Smooth muscle cell of the brain vasculature (primary cell): ENCODE measurements around the gene ZNF771.

Experiments
- DNase-seq: peaks from one replicate; pipeline ENCODE4 v3.0.0-alpha.2; 2012; ENCODE audit warnings: low read depth, low spot score

ZNF771 gene

DNA sequence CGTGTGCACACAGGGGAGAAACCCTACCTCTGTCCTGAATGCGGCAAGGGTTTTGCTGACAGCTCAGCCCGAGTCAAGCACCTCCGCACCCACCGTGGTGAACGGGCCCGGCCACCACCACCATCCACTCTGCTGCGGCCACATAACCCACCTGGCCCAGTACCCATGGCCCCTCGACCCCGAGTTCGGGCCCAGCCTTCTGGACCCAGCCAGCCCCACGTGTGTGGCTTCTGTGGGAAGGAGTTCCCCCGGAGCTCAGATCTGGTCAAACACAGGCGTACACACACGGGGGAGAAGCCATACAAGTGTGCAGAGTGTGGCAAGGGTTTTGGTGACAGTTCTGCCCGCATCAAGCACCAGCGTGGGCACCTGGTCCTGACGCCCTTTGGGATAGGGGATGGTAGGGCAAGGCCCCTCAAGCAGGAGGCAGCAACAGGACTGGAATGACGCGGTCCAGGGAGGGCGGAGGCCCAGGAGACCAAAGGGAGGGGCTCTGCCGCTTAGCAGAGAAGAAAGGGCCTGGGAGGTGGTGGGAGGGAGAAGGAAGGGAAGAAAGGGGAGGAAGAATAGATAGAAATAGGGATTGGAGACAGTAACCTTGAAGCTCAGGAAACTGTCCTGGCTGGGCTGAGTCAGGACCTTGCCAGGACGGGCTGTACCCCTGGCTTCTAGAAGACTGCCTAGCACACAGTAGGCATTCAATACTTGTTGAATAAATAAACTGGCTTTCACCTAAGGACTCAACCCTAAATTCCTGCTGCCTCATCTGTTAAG lies 8.6 kb upstream of the ZNF771 start:
- DNase-seq: no peak

DNA sequence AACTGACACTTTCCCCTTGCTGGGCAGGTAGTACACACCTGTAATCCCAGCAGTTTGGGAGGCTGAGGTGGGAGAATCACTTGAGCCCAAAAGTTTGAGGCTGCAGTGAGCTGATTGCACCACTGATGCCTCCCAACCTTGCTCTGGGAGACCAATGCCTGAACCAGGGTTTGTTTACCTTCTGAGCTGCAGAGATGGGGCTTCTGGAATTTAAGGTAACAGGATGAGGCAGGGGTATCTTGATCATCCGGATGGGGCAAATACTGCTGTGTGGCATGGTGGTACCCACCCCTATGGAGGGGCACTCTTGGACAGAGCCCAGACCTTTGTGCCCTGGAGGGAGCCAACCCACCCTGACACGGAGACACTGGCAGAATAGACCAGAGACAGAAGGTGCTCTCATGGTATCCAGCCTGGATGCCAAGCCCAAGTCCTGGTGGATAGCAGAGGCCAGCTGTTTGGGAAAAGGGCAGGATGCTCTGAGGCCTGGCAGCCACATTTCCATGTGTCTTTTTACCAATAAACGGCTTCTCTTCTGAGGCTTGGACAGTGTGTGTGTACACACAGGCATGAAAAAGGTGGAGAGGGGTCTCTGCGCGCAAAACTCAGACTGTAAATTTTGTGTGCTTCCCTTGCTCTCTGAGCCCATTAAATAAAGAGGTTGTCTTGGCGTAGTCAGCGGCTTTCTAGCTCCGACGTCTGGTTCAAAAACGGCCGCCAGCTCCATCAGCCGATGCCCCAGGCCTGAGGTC lies 7.8 kb upstream of the ZNF771 start:
- no peak for DNase-seq

DNA sequence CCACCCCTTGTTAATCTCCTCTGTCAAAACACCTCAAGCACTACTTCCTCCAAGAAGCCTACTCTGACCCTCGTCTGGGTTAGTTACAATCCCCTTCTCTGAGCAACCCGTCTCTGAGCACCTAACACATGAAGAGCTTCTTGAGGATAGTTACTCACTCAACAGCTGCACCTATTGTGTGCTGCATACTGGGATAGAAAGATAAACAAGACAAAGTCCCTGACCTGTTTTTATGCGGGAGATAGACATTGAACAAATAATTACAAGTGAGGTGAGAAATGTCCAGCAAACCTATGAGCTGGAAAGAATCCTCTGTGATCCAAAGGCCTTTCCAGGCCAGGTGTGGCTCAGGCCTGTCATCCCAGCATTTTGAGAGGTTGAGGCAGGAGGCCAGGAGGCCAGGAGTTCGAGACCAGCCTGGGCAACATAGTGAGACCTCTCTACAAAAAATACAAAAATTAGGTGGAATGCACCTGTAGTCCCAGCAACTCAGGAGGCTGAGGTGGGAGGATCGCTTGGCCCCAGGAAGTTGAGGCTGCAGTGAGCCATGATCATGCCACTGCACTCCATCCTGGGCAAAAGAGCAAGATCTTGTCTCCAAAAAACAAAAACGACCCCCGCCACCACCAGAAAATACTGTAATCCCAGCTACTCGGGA lies 5.5 kb upstream of the ZNF771 start:
- no peak for DNase-seq

DNA sequence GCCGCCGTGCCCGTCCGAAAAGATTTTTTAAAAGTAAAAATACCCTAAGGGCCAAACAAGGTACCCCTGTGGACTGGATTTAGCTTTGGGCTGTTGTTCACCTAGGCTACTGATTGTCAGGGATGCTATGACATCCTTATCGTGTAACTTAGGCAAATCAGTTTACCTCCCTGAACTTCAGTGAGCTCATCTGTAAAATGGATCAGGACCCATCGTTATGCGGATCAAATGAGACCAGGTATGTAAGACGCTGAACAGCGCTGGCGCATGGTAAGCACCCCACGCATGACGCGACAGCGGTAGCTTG lies 658 bp upstream of the ZNF771 start:
- no peak for DNase-seq

DNA sequence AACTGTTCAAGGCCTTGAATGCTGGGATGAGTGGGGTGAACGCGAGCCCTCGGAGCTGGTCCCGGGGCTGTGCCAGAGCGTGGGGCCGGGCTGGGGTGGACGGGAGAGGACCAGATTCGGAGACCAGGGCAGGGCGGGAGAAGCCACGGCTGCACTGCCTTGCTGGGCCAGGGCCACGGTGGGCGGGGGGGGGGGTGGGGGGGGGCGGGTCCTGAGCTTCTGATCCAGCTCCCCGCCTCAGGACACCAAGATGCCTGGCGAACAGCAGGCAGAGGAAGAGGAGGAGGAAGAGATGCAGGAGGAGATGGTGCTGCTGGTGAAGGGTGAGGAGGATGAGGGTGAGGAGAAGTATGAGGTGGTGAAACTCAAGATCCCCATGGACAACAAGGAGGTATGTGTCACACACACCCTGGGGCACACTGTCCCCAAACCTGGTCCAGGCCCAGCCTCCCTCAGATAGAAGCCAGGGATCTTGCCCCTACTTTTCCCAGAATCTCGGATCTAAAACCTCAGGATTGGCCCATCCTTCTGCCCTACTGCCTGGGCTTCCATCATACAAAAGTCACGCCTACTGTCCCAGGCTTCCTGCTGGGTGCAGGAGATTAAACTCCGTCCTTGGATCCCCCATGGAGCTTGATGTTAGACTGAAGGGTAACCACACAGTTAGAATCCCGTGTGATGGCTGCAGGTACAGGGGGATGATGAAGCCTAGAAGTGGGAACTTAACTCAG lies 563 bp downstream of the ZNF771 start:
- DNase-seq: no peak

DNA sequence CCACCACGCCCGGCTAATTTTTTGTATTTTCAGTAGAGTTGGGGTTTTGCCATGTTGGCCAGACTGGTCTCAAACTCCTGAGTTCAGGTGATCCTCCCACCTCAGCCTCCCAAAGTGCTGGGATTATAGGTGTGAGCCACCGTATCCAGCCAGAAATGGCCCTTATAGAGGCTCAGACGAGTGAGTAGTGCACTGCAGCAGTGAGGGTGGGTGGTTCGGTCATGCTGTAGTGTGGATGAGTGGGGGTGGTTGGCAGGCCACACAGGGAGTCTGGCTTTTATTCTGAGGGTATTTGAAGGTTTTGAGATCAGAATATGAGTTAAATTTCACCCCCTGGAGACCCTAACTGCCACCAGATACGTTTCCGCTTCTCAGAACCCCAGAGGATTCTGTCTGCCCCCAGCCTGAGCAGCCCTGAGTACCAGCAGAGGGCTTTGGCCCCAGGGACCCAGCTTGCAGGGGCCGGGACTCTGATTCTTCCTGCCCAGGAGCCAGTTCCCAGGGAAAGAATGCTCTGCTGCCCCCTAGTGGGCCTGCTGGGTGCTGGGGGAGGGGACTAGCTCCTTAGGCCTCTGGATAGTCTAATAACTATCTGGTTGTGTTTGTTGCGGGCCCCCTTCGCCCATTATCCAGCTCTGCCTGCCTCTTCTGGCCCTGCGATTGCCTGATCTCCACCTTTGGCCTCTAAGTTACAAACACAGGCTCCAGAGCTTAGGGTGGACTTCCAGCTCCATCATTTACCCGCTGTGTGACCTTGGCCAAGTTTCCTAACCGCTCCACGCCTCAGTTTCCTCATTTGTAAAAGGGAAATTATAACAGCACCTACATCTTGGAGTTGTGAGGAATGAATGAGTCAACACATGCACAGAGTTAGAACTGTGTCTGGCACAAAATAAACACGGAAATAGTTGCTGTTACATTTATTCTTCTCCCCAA lies 2.0 kb downstream of the ZNF771 start:
- DNase-seq: peak; percentile 64

DNA sequence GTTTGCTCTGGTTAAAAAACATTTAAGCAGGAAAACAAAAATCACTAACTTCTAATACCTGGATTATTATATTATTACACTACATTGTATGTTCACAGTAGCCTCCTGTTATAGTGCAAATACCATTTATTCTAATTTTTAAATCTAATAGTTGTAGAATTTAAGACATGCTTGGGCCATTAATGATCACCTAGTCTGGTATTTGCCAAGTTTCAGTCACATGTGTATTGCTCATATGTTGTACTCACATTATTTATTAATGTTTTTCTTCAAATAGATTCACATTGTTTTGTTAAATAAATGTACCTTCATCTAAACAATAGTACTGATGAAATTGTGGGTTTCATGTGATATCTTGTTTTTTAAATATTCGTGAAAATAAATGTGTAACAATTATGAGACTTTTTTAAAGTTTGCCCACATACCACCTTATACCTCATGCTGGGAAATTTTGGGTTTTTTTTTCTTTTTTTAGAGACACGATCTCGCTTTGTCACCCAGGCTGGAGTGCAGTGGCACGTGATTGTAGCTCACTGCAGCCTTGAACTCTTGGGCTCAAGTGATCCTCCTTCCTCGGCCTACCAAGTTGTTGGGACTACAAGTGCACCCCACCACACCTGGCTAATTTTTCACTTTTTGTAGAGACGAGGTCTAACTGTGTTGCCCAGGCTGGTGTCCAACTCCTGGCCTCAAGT lies 5.9 kb downstream of the ZNF771 start:
- DNase-seq: no peak

DNA sequence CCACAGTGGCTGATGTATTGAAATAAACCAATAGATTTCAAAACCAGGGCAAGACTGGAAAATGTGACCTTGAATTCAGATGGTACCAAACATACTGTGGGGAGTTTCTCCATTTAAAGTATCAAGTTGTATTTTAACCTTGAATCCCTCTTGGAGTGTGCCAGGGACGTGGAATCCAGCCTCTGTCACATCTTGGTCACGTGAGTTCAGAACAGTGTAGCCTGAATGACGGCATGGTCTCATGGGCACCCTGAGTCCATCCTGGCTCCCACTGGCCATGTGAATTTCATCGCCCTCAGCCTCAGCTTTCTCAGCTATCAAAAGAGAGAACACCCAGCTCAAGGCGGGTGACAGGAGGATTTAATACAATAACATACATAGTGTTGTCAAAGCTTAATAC lies 6.8 kb downstream of the ZNF771 start:
- DNase-seq: no peak

DNA sequence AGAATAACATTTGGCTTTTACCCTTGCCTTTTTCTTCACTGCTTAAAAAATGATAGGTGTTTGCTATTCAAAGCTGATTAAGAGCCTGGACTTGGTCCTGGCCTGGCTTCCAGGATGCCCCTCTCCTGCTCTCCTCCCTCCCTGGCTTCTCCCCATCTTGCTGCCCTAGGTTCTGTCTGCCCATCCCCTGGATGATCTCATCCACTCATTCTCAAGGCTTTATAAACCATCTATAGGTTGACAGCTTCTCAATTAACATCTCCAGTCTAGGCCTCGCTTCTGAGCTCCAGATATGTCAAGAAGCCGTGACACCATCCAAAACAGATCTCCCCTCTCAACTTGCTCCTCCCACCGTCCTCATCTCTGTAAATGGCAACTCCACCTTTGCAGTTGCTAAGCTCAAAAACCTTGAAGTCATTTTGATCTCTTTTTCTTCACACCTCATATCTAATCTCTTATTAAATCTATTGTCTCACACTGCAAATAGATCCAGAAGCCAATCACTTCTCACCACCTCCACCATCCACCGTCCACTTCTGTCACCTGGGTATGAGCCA lies 8.7 kb downstream of the ZNF771 start:
- no peak for DNase-seq

DNA sequence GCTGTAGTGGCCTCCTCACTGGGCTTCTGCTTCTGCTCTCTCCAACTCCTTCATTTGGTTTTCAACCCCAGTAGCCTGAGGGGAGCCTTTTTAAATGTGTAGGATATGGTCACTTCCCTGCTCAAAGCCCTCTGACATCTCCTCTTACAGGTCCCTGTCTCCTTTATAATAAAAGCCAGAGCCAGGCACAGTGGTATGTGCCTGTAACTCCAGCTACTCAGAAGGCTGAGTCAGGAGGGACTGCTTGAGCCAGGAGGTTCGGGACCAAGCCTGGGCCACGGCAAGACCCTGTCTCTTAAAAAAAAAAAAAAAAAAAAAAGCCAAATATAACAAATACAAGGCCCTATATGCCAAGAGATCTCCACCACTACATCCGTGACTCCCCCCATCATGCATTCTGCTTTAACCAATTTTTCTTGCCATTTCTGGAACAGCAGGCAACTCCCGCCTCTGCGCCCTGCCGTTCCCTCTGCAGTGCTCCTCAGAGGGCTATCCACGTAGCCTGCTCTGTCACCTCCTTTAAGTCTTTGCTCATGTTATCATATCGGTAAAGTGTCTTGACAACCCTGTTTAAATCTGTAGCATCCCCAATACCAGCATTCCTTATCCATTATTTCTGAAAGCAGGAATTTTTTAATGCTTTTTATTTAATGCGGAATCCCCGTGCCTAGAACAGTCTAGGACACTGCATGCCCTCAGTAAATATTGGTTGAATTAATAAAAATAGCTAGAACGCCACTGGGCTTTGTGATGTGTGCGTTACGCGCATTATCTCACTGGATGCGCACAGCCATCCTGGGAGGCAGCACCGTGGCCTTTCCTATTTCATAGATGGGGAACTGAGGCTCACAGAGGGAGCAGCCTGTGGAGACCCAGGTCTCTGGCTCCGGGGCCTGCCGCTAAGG lies 9.5 kb downstream of the ZNF771 start:
- DNase-seq: no peak

DNA sequence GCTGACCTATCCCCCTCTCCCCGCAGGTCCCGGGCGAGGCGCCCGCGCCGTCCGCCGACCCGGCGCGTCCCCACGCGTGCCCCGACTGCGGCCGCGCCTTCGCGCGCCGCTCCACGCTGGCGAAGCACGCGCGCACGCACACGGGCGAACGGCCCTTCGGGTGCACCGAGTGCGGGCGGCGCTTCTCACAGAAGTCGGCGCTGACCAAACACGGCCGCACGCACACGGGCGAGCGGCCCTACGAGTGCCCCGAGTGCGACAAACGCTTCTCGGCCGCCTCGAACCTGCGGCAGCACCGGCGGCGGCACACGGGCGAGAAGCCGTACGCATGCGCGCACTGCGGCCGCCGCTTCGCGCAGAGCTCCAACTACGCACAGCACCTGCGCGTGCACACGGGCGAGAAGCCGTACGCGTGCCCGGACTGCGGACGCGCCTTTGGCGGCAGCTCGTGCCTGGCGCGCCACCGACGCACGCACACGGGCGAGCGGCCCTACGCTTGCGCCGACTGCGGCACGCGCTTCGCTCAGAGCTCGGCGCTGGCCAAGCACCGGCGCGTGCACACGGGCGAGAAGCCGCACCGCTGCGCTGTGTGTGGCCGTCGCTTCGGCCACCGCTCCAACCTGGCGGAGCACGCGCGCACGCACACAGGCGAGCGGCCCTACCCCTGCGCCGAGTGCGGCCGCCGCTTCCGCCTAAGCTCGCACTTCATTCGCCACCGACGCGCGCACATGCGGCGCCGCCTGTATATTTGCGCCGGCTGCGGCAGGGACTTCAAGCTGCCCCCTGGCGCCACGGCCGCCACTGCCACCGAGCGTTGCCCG lies 10.3 kb downstream of the ZNF771 start:
- peak; percentile 60 for DNase-seq

DNA sequence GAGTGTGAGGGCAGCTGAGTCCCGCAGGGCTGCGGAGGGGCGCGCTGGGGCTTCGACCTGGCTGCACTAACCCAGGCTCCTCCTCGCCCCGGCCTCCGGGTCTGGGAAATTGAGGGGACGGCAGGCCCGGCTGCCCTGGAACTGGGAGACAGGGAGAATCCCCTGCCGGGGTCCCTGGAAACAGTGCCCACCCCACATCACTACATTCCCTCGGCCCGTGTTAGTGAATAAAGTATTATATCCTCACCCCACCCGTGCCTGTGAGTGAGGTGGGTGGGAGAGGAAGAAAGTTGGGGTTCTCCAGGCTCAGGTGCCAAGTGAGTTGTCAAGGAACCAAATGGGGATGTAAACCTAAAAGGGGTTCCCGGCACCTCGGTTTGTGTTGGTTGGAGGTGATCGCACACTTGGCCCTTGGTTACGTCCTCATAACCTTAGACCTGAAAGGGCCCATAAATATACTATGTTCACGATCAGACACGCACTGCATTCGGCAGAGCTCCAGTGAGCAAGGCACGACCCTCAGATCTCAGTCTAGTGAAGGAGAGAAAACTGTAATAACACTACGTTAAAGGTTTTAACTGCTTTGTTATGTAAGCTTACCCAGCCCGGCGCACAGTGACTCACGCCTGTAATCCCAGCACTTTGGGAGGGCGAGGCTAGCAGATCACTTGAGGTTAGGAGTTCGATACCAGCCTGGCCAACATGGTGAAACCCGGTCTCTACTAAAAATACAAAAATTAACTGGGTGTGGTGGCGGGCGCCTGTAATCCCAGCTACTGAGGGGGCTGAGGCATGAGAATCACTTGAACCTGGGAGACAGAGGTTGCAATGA lies 11.2 kb downstream of the ZNF771 start:
- no peak for DNase-seq

DNA sequence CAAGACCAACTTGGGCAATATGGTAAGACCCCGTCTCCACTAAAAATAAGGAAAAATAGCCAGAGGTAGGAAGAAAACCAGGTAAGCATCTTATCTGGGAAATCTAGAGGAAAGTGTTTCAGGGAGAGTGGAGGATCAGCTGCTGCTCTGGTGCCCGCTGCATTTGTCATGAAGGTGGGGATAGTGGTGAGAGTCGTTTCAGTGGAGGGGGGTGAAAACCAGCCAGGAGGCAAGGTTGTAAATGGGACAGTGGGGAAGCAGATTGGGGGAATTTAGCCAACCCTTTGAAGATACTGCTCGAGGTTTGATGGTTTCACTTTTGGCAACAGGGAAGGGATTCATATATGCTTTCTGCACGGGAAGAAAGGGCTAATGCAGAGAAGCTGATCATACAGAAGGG lies 13.6 kb downstream of the ZNF771 start:
- DNase-seq: no peak

DNA sequence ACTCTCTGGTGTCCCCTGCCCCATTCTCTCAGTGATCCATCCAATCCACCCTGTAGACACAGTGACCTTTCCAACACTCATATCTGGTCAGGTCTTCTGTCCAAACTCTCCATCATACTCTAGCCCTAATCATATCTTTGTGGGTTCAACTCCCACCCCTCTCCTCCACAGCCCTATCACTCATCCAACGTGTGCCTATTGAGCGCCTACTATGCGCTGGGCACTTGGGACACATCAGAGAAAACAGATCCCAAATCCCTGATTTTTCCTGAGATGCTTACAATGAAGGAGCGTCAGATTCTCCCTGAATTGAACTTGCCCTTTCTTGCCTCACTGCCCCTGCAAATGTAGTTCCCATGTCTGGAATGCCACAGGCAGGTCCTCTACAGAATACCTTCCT lies 20.6 kb downstream of the ZNF771 start:
- DNase-seq: no peak

DNA sequence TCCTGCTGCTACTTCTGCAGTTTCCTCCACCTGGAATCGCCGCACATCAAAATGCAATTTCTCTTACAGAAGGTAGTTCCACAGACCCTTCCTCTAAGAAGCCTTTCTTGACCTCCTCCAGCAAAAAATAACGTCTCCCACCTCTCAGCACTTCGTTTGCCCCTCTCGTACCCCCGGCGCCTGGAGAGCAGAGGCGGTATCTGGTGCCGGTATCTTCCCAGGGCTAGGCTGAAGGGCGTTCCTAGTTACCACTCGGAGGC lies 21.9 kb downstream of the ZNF771 start:
- DNase-seq: no peak

DNA sequence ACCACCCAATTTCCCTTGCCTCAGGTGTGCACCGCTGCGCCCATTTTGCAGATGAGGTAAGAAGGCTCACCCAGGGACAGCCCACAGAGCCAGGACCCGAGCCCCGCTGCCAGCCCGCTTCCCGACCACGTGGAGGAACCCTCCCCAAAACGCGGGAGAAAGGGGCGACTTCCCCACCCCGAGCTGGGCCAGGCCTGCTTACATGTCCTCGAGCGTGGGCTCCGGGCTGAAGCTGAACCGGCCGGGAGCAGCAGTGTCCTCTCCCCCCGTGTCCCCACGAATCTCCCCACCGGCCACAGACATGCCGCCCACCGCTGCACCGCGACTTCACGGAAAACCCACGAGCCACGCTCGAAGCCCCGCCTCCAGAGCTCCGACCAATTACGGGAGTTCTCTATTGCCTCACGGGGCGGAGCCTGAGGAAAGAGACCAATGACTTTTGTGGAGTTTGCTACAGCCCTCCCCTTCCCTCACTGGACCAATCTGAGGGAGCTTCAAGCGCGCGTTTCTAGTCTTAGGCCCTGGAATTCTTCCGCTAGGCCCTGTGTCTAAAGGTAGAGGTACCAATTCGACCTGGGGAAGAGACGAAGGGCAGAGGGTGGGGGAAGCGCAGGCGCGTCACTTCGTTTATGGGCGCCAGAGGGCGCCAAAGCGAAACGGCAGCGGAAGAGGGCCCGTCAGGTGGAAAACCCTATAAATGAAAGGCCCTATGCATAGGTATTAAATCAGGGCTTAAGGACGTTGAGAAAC lies 22.4 kb downstream of the ZNF771 start, which contains the start of gene DCTPP1:
TSS of gene DCTPP1 (minus strand) at position 353 of the 750 bp plus-strand sequence. CDS start at position 303, 50 bp downstream.
- DNase-seq: peak; percentile 95
